B cell (primary cell): ENCODE measurements around the gene DLX3. TPM values are rescaled to one million over a fixed set of nuclear protein-coding genes. Genes with fewer than 3 reads are reported as not detected.

Experiments used
- ATAC-seq: fragments of 200-7000 bp; cut with Tn5 transposase; one replicate; pipeline ENCODE4 v1.10.0; 2021; ENCODE audit warnings: low read depth, mild to moderate bottlenecking, moderate number of reproducible peaks, moderate library complexity
- CTCF ChIA-PET: fragments of 350-600 bp; sonication (Branson Sonifier 250); formaldehyde crosslinking; loops from one replicate; lab custom pipeline; 2021; ENCODE audit warnings: antibody characterized with exemption, inconsistent platforms; lab: Charles Lee
- POLR2A ChIA-PET: fragments of 350-600 bp; sonication (Branson Sonifier 250); formaldehyde crosslinking; loops from one replicate; lab custom pipeline; 2021; ENCODE audit warnings: antibody characterized with exemption; lab: Charles Lee
- DNase-seq: peaks from one replicate; pipeline ENCODE4 v3.0.0; 2013
- H2AFZ ChIP-seq: 2 replicates; pipeline ENCODE4 v1.6.1; 2012; ENCODE audit warnings: mild to moderate bottlenecking, low read depth, low read length; ENCODE audit not compliant: insufficient read depth, poor library complexity, severe bottlenecking
- H3K27ac ChIP-seq, 2 donors: 1 replicate in 1 of 2; 2 replicates in 1 of 2; pipeline ENCODE4 v1.5.1; 2012 to 2013; ENCODE audit warnings: low read length in 2 of 2, mild to moderate bottlenecking in 2 of 2, moderate library complexity in 1 of 2
- H3K27me3 ChIP-seq, 4 experiments: fragments of 200-600 bp in 1 of 4; sonication (generic) in 1 of 4; replicated peaks in 1 of 4; 1 replicate in 2 of 4; 2 replicates in 2 of 4; pipeline versions ENCODE4 v1.6.1 to v1.7.0; 2013 to 2016; ENCODE audit warnings: low read length in 3 of 4, mild to moderate bottlenecking in 2 of 4, mixed read lengths in 1 of 4, moderate library complexity in 1 of 4; ENCODE audit not compliant: insufficient read depth in 4 of 4, control insufficient read depth in 3 of 4; ENCODE audit errors: control extremely low read depth in 1 of 4
- H3K36me3 ChIP-seq, 2 experiments: replicated peaks in 1 of 2; 1 replicate in 1 of 2; 2 replicates in 1 of 2; pipeline versions ENCODE4 v1.6.1 to v1.7.1; 2013; ENCODE audit warnings: low read length in 1 of 2; ENCODE audit not compliant: insufficient read depth in 2 of 2, control insufficient read depth in 1 of 2; ENCODE audit errors: control extremely low read depth in 1 of 2, extremely low read depth in 1 of 2
- H3K4me1 ChIP-seq, 2 donors: fragments of 200-600 bp in 1 of 2; sonication (generic) in 1 of 2; 1 replicate in 1 of 2; 2 replicates in 1 of 2; pipeline versions ENCODE4 v1.5.1 to v1.6.1; 2013 to 2017; ENCODE audit warnings: low read length in 2 of 2; ENCODE audit not compliant: control insufficient read depth in 2 of 2, insufficient read depth in 2 of 2
- H3K4me2 ChIP-seq: replicated peaks from 2 replicates; pipeline ENCODE3; 2012; ENCODE audit warnings: mild to moderate bottlenecking, low read depth, low read length; ENCODE audit not compliant: poor library complexity, severe bottlenecking
- H3K4me3 ChIP-seq, 5 experiments: fragments of 200-600 bp in 1 of 5; sonication (generic) in 1 of 5; 1 replicate in 3 of 5; 2 replicates in 2 of 5; pipeline versions ENCODE4 v1.5.1 to v1.7.0; 2011 to 2016; ENCODE audit warnings: low read length in 4 of 5, mild to moderate bottlenecking in 4 of 5, low read depth in 2 of 5, control low read depth in 1 of 5, moderate library complexity in 1 of 5; ENCODE audit not compliant: insufficient read depth in 1 of 5; ENCODE audit errors: control extremely low read depth in 1 of 5, extremely low read depth in 1 of 5
- H3K79me2 ChIP-seq: fragments of 200-600 bp; sonication (generic); one replicate; pipeline ENCODE4 v1.6.0; 2016; ENCODE audit warnings: low read length; ENCODE audit not compliant: control insufficient read depth, insufficient read depth
- H3K9ac ChIP-seq: fragments of 200-600 bp; sonication (generic); 2 replicates; pipeline ENCODE4 v1.6.1; 2017; ENCODE audit warnings: mild to moderate bottlenecking, low read length, moderate library complexity
- H3K9me3 ChIP-seq, 3 donors: one replicate each; pipeline versions ENCODE4 v1.6.1 to v1.7.1; 2013; ENCODE audit warnings: low read length in 2 of 3; ENCODE audit not compliant: control insufficient read depth in 2 of 3, insufficient read depth in 1 of 3; ENCODE audit errors: control extremely low read depth in 1 of 3
- H4K20me1 ChIP-seq: 2 replicates; pipeline ENCODE4 v1.6.0; 2012; ENCODE audit warnings: mild to moderate bottlenecking, low read length; ENCODE audit not compliant: insufficient read depth, control insufficient read depth, poor library complexity, severe bottlenecking
- H3K27ac Mint-ChIP-seq: one replicate; pipeline ENCODE4 v1.8.0; 2021; ENCODE audit warnings: mixed read lengths
- H3K27me3 Mint-ChIP-seq: one replicate; pipeline ENCODE4 v1.8.0; 2021; ENCODE audit warnings: mixed read lengths
- H3K4me1 Mint-ChIP-seq: one replicate; pipeline ENCODE4 v1.8.0; 2021; ENCODE audit warnings: mixed read lengths
- H3K4me3 Mint-ChIP-seq: one replicate; pipeline ENCODE4 v1.8.0; 2021; ENCODE audit warnings: mixed read lengths
- H3K9me3 Mint-ChIP-seq: one replicate; pipeline ENCODE4 v1.8.0; 2022; ENCODE audit warnings: mixed read lengths; ENCODE audit not compliant: insufficient read depth
- EZH2 ChIP-seq: IDR thresholded peaks from 2 replicates; pipeline ENCODE4 v1.6.1; 2012; ENCODE audit warnings: borderline replicate concordance, low read depth, mild to moderate bottlenecking, moderate library complexity, low read length; ENCODE audit not compliant: insufficient read depth, poor library complexity, severe bottlenecking
- WGBS: methylation state at CpG from one replicate; pipeline ENCODE4 v1.1.5; 2013; ENCODE audit warnings: missing lambda C conversion rate; ENCODE audit not compliant: insufficient coverage; 5-methylcytosine and 5-hydroxymethylcytosine counted together
- intact Hi-C: fragments of 100-400 bp; cut with micrococcal nuclease; formaldehyde crosslinking; loops from one replicate; pipeline ENCODE4 v1.10.0; 2022
- polyA minus RNA-seq: library from RNA; depleted of rRNA, polyadenylated mRNA; stranded (reverse); fragments of >200 nt; gene quantifications from 2 replicates; pipeline ENCODE4 v1.2.3, GENCODE V29; 2012
- polyA plus RNA-seq: library from polyadenylated mRNA; depleted of rRNA; stranded (reverse); fragments of >200 nt; gene quantifications from 2 replicates; pipeline ENCODE4 v1.2.3, GENCODE V29; 2012
- total RNA-seq, 2 donors: library from RNA; stranded (reverse); fragments of 120-200 nt in 1 of 2; gene quantifications; 1 replicate in 1 of 2; 2 replicates in 1 of 2; pipeline versions ENCODE4 v1.2.3 to v1.2.4, GENCODE V29; 2013 to 2022
- TF ChIP-seq, protein P1 (sequence below): fragments of 200-600 bp; IDR thresholded peaks from one replicate; pipeline ENCODE4 v1.8.0; 2022; ENCODE audit warnings: antibody characterized with exemption, mild to moderate bottlenecking

Gene DLX3
- not detected in 2 replicates for total RNA-seq
- total RNA-seq (2013), result not detected
- polyA plus RNA-seq, result not detected in 2 replicates
- polyA minus RNA-seq, result not detected in 2 replicates

DNA sequence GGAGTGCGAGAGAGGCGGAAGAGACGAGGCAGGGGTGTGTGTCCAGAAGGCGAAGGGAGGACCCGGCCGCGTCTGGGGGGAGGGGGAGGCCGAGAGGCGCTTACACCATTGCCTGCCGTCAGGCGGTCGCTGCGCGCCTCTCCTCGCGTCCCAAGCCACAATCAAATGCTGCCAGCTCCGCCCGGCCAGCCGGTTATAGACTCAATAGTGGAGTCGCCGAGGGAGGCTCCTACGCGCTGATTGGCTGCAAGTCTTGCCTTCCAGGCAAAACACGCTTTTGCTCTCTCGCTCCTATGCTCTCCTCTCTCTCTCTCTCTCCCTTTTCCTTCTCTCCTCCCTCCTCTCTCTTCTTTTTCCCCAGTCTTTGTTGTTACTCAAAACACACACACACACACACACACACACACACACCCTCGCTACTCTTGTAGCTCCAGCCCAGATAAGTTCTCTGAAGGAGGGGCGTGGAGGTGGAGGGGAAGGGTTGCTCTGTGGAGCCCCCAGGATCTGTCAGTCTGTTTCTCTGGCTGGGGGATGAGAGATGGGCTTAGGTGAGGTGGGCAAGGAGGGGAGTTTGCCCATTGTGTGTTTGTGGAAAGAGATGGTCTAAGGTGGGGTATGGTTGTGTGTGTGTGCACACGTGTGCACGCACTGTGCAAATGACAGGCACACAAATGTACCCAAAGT, at the start of gene DLX3:
TSS of gene DLX3 (minus strand) at position 170 of the 684 bp plus-strand sequence. CDS start 226 bp downstream, outside the sequence.
- Histone ChIP-seq H3K36me3 (no peaks in the 10 kb centered on the region), H3K9me3 (peaks cover 0 to 25% (median 0%) of the 10 kb centered on the region in 3 donors), H3K4me3 (peak within 1 kb of the TSS in 4 of 5 experiments; percentile 11 to 65 (median 49)), H4K20me1 (no peaks in the 10 kb centered on the region), H3K9ac (peak within 1 kb of the TSS; percentile 66), H3K27me3 (peaks cover 0 to 90% (median 57%) of the 10 kb centered on the region in 4 experiments), H2AFZ (peak within 1 kb of the TSS; percentile 61), H3K4me2 (peak within 1 kb of the TSS; percentile 90), H3K4me1 (peaks cover 43 to 47% of the 10 kb centered on the region in 2 donors), H3K27ac (no peak within 1 kb of the TSS), H3K79me2 (no peaks in the 10 kb centered on the region)
- ChIA-PET POLR2A (no interaction called here), CTCF (interaction anchor here (0.6 to 7.0 kb wide), 11 partner anchors 7 to 491 kb away, joined by 3 to 186 read pairs (median 9); no protein-coding TSS in a partner anchor)
- WGBS, result 8% methylated on average over 24 of the region's 29 CpGs
- no peak for TF ChIP-seq EZH2
- TF ChIP-seq, protein P1, sequence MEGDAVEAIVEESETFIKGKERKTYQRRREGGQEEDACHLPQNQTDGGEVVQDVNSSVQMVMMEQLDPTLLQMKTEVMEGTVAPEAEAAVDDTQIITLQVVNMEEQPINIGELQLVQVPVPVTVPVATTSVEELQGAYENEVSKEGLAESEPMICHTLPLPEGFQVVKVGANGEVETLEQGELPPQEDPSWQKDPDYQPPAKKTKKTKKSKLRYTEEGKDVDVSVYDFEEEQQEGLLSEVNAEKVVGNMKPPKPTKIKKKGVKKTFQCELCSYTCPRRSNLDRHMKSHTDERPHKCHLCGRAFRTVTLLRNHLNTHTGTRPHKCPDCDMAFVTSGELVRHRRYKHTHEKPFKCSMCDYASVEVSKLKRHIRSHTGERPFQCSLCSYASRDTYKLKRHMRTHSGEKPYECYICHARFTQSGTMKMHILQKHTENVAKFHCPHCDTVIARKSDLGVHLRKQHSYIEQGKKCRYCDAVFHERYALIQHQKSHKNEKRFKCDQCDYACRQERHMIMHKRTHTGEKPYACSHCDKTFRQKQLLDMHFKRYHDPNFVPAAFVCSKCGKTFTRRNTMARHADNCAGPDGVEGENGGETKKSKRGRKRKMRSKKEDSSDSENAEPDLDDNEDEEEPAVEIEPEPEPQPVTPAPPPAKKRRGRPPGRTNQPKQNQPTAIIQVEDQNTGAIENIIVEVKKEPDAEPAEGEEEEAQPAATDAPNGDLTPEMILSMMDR, result no peak
- Mint-ChIP-seq H3K4me1 (peaks cover 44% of the 10 kb centered on the region), H3K9me3 (no peaks in the 10 kb centered on the region), H3K27me3 (peaks cover 74% of the 10 kb centered on the region), H3K27ac (peak within 1 kb of the TSS; percentile 47), H3K4me3 (peak within 1 kb of the TSS; percentile 86)
- DNase-seq (peak; percentile 52), ATAC-seq (no peak)
- intact Hi-C loops, result no loop called here

DNA sequence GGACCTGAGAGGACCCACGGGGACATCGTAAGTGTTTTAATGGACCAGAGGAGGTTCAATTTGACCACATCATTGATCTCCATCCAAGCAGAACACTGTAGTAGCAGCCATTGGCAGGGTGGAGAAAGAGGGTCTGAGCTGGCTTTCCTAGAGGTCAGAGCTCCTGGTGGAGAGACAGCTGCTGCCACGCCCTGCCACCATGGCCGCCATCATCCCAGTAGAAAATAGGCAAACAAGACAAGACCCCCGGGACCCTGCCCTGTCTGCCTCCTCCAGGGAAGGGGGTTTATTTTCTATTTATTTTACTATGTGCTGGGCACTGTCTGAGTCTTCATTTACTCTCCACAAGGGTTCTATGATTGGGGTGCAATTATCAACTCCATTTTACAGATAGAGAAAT, 49.5 kb upstream of the DLX3 start:
- CTCF ChIA-PET, result interaction anchor here (1.2 kb wide), 1 partner anchor 47 kb away, joined by 3 read pairs; no protein-coding TSS in a partner anchor
- no peak overlapping the region for H2AFZ ChIP-seq
- intact Hi-C loops, result no loop called here

More for the DNA sequence above, 49.5 kb upstream of the DLX3 start:
- no peaks in the 10 kb centered on the region for H3K9me3 Mint-ChIP-seq
- peaks cover 48% of the 10 kb centered on the region for H3K27me3 Mint-ChIP-seq
- Histone ChIP-seq H3K4me1 (no peaks in the 10 kb centered on the region), H3K4me2 (no peak overlapping the region), H3K79me2 (no peaks in the 10 kb centered on the region), H3K9ac (no peak overlapping the region), H3K4me3 (no peak overlapping the region), H3K9me3 (no peaks in the 10 kb centered on the region), H3K36me3 (no peaks in the 10 kb centered on the region), H4K20me1 (no peaks in the 10 kb centered on the region), H3K27ac (no peak overlapping the region), H3K27me3 (peaks cover 0 to 26% (median 6%) of the 10 kb centered on the region in 4 experiments)
- no peak overlapping the region for H3K27ac Mint-ChIP-seq
- H3K4me1 Mint-ChIP-seq, result no peaks in the 10 kb centered on the region
- H3K4me3 Mint-ChIP-seq, result no peak overlapping the region
- WGBS, result 96% methylated on average over 2 of the region's 5 CpGs
- no peak for DNase-seq
- ATAC-seq, result no peak
- POLR2A ChIA-PET, result no interaction called here
- no peak for TF ChIP-seq EZH2
- TF ChIP-seq, protein P1, result no peak
